DND-41 (cell line): Measurements from ENCODE around the gene HOXC11.

Source experiments
- ATAC-seq: fragments of 200-7000 bp; cut with Tn5 transposase; 3 replicates; pipeline ENCODE4 v1.9.1; 2021; ENCODE audit warnings: low read depth; ENCODE audit not compliant: insufficient read depth
- DNase-seq: peaks from one replicate; pipeline ENCODE4 v3.0.0-alpha.2; 2020
- H2AFZ ChIP-seq: 2 replicates; pipeline ENCODE4 v1.6.0; 2012; ENCODE audit warnings: low read depth, low read length
- H3K27ac ChIP-seq: 2 replicates; pipeline ENCODE4 v1.5.1; 2012; ENCODE audit warnings: low read length, inconsistent platforms
- H3K27me3 ChIP-seq: fragments of 200-600 bp; sonication (generic); 2 replicates; pipeline ENCODE4 v1.6.0; 2012; ENCODE audit warnings: low read length, mild to moderate bottlenecking, inconsistent platforms; ENCODE audit not compliant: insufficient read depth, poor library complexity
- H3K36me3 ChIP-seq: 2 replicates; pipeline ENCODE4 v1.5.1; 2012; ENCODE audit warnings: low read length, inconsistent platforms; ENCODE audit not compliant: insufficient read depth
- H3K4me1 ChIP-seq: 2 replicates; pipeline ENCODE4 v1.5.1; 2012; ENCODE audit warnings: mild to moderate bottlenecking, low read length; ENCODE audit not compliant: insufficient read depth
- H3K4me2 ChIP-seq: 2 replicates; pipeline ENCODE4 v1.6.0; 2012; ENCODE audit warnings: mild to moderate bottlenecking, moderate library complexity, low read length, inconsistent platforms; ENCODE audit not compliant: insufficient read depth
- H3K4me3 ChIP-seq, 2 experiments: fragments of 200-600 bp in 1 of 2; shearing (Covaris generic) in 1 of 2; 2 replicates each; pipeline ENCODE4 v1.5.1; 2012 to 2016; ENCODE audit warnings: inconsistent platforms in 2 of 2, low read length in 2 of 2, mild to moderate bottlenecking in 2 of 2, low read depth in 1 of 2, moderate library complexity in 1 of 2
- H3K79me2 ChIP-seq: 2 replicates; pipeline ENCODE4 v1.6.0; 2012; ENCODE audit warnings: low read length, inconsistent platforms; ENCODE audit not compliant: insufficient read depth
- H3K9ac ChIP-seq: 2 replicates; pipeline ENCODE4 v1.6.0; 2012; ENCODE audit warnings: low read depth, mild to moderate bottlenecking, inconsistent platforms, low read length, moderate library complexity
- H3K9me3 ChIP-seq: 2 replicates; pipeline ENCODE4 v1.5.1; 2012; ENCODE audit warnings: low read length, moderate library complexity, mild to moderate bottlenecking, inconsistent platforms; ENCODE audit not compliant: insufficient read depth, severe bottlenecking
- H4K20me1 ChIP-seq: 2 replicates; pipeline ENCODE4 v1.6.0; 2012; ENCODE audit warnings: low read length; ENCODE audit not compliant: insufficient read depth
- CTCF ChIP-seq: IDR thresholded peaks from 2 replicates; pipeline ENCODE4 v1.5.1; 2012; ENCODE audit warnings: borderline replicate concordance, low read length, moderate library complexity, mild to moderate bottlenecking; ENCODE audit not compliant: poor library complexity, severe bottlenecking; ENCODE audit errors: extremely low read depth
- EZH2 ChIP-seq: IDR thresholded peaks from 3 replicates; pipeline ENCODE4 v1.6.1; 2012; ENCODE audit warnings: borderline replicate concordance, low read depth, mild to moderate bottlenecking, moderate library complexity, low read length, inconsistent platforms; ENCODE audit not compliant: severe bottlenecking

The HOXC11 gene

GRCh38 chr12:53987787-53988230, 14.9 kb downstream of the HOXC11 start:
- Histone ChIP-seq H3K36me3 (no peaks in the 10 kb centered on the region), H4K20me1 (no peaks in the 10 kb centered on the region), H3K4me3 (no peak overlapping the region), H3K4me2 (no peak overlapping the region), H3K27ac (no peak overlapping the region), H2AFZ (no peak overlapping the region), H3K79me2 (no peaks in the 10 kb centered on the region), H3K27me3 (peaks cover 79% of the 10 kb centered on the region), H3K9ac (no peak overlapping the region), H3K9me3 (no peaks in the 10 kb centered on the region), H3K4me1 (peaks cover 13% of the 10 kb centered on the region)
- no peak for ATAC-seq
- DNase-seq = no peak
- TF ChIP-seq EZH2 (no peak), CTCF (no peak)

GRCh38 chr12:53988541-53989226, 15.8 kb downstream of the HOXC11 start:
- TF ChIP-seq CTCF (no peak), EZH2 (no peak)
- H3K27ac ChIP-seq = no peak overlapping the region
- peak overlapping the region; percentile 46 for H3K4me2 ChIP-seq
- DNase-seq (no peak), ATAC-seq (peak; percentile 44; the same call in 2 of the 3 replicates)
- no peaks in the 10 kb centered on the region for H3K79me2 ChIP-seq
- H4K20me1 ChIP-seq = no peaks in the 10 kb centered on the region
- H3K9me3 ChIP-seq = no peaks in the 10 kb centered on the region
- peak overlapping the region in 1 of 2 experiments; percentile 31; a peak in 2 of 4 replicates for H3K4me3 ChIP-seq
- H3K36me3 ChIP-seq = no peaks in the 10 kb centered on the region
- H3K9ac ChIP-seq = peak overlapping the region; percentile 7
- no peak overlapping the region; the same call in 1 of the 2 replicates for H2AFZ ChIP-seq
- peaks cover 79% of the 10 kb centered on the region for H3K27me3 ChIP-seq
- H3K4me1 ChIP-seq = peaks cover 13% of the 10 kb centered on the region

GRCh38 chr12:53989227-53990113, 16.5 kb downstream of the HOXC11 start:
- peak overlapping the region in 1 of 2 experiments; percentile 31; a peak in 2 of 4 replicates for H3K4me3 ChIP-seq
- TF ChIP-seq EZH2 = peak; percentile 55
- peak; percentile 73 for TF ChIP-seq CTCF
- no peaks in the 10 kb centered on the region for H3K36me3 ChIP-seq
- ATAC-seq (peak; percentile 79), DNase-seq (peak; percentile 61)
- H3K79me2 ChIP-seq = no peaks in the 10 kb centered on the region
- peaks cover 13% of the 10 kb centered on the region for H3K4me1 ChIP-seq
- peak overlapping the region; percentile 46 for H3K4me2 ChIP-seq
- no peaks in the 10 kb centered on the region for H3K9me3 ChIP-seq
- H3K27me3 ChIP-seq = peaks cover 75% of the 10 kb centered on the region
- H3K9ac ChIP-seq = no peak overlapping the region
- H2AFZ ChIP-seq = no peak overlapping the region
- no peak overlapping the region for H3K27ac ChIP-seq
- no peaks in the 10 kb centered on the region for H4K20me1 ChIP-seq
